CD14-positive monocyte (primary cell): ENCODE measurements around the gene ITPR1. TPM values are rescaled to one million over a fixed set of nuclear protein-coding genes. Genes with fewer than 3 reads are reported as not detected.

Source experiments
- DNase-seq, 3 donors: peaks; one replicate each; pipeline ENCODE4 v3.0.0-alpha.2; 2011 to 2022
- H2AFZ ChIP-seq: 2 replicates; pipeline ENCODE4 v1.6.0; 2012; ENCODE audit warnings: mild to moderate bottlenecking, low read depth, low read length, inconsistent platforms; ENCODE audit not compliant: insufficient read depth, poor library complexity, severe bottlenecking
- H3K27ac ChIP-seq, 2 donors: 1 replicate in 1 of 2; 2 replicates in 1 of 2; pipeline ENCODE4 v1.5.1; 2012 to 2013; ENCODE audit warnings: low read length in 2 of 2, control low read depth in 1 of 2, inconsistent platforms in 1 of 2, low read depth in 1 of 2, mild to moderate bottlenecking in 1 of 2
- H3K27me3 ChIP-seq, 2 donors: one replicate each; pipeline versions ENCODE4 v1.6.0 to v1.6.1; 2011 to 2013; ENCODE audit warnings: low read length in 2 of 2; ENCODE audit not compliant: control insufficient read depth in 2 of 2, insufficient read depth in 2 of 2
- H3K36me3 ChIP-seq, 2 donors: replicated peaks in 1 of 2; 1 replicate in 1 of 2; 2 replicates in 1 of 2; pipeline versions ENCODE4 v1.5.1 to v1.6.1; 2012 to 2013; ENCODE audit warnings: low read length in 2 of 2, control low read depth in 1 of 2, inconsistent platforms in 1 of 2, mild to moderate bottlenecking in 1 of 2; ENCODE audit not compliant: insufficient read depth in 2 of 2, control insufficient read depth in 1 of 2
- H3K4me1 ChIP-seq, 2 donors: 1 replicate in 1 of 2; 2 replicates in 1 of 2; pipeline versions ENCODE4 v1.5.1 to v1.6.1; 2012 to 2013; ENCODE audit warnings: low read length in 2 of 2, control low read depth in 1 of 2, inconsistent platforms in 1 of 2, mild to moderate bottlenecking in 1 of 2, moderate library complexity in 1 of 2; ENCODE audit not compliant: insufficient read depth in 2 of 2, control insufficient read depth in 1 of 2
- H3K4me2 ChIP-seq: replicated peaks from 2 replicates; pipeline ENCODE3; 2012; ENCODE audit warnings: low read length, moderate library complexity, mild to moderate bottlenecking; ENCODE audit not compliant: poor library complexity, severe bottlenecking; ENCODE audit errors: extremely low read depth
- H3K4me3 ChIP-seq, 3 experiments: fragments of 200-600 bp in 1 of 3; sonication (generic) in 1 of 3; replicated peaks in 1 of 3; 1 replicate in 2 of 3; 2 replicates in 1 of 3; pipeline ENCODE4 v1.5.1; 2011 to 2013; ENCODE audit warnings: low read length in 3 of 3, mild to moderate bottlenecking in 3 of 3, control low read depth in 2 of 3, low read depth in 2 of 3, inconsistent platforms in 1 of 3, moderate library complexity in 1 of 3
- H3K79me2 ChIP-seq: 2 replicates; pipeline ENCODE4 v1.6.0; 2012; ENCODE audit warnings: mild to moderate bottlenecking, control low read depth, inconsistent platforms, low read length, moderate library complexity; ENCODE audit not compliant: insufficient read depth
- H3K9ac ChIP-seq: 2 replicates; pipeline ENCODE4 v1.6.0; 2017; ENCODE audit warnings: low read length, mild to moderate bottlenecking; ENCODE audit not compliant: insufficient read depth, poor library complexity, severe bottlenecking
- H3K9me3 ChIP-seq, 2 donors: replicated peaks in 1 of 2; 1 replicate in 1 of 2; 2 replicates in 1 of 2; pipeline versions ENCODE4 v1.5.1 to v1.6.1; 2012 to 2013; ENCODE audit warnings: low read length in 2 of 2, control low read depth in 1 of 2; ENCODE audit not compliant: control insufficient read depth in 1 of 2, insufficient read depth in 1 of 2
- H4K20me1 ChIP-seq: 2 replicates; pipeline ENCODE4 v1.6.0; 2012; ENCODE audit warnings: mild to moderate bottlenecking, low read length, control low read depth, moderate library complexity; ENCODE audit not compliant: insufficient read depth
- H3K27ac Mint-ChIP-seq, 7 donors: one replicate each; pipeline ENCODE4 v1.8.0; 2020; ENCODE audit warnings: mild to moderate bottlenecking in 7 of 7, mixed read lengths in 7 of 7, moderate library complexity in 6 of 7, inconsistent platforms in 2 of 7
- H3K27me3 Mint-ChIP-seq, 3 donors: one replicate each; pipeline ENCODE4 v1.8.0; 2021 to 2022; ENCODE audit warnings: low read depth in 3 of 3, mild to moderate bottlenecking in 3 of 3, mixed read lengths in 3 of 3, moderate library complexity in 3 of 3, inconsistent platforms in 1 of 3
- H3K36me3 Mint-ChIP-seq, 2 donors: one replicate each; pipeline ENCODE4 v1.8.0; 2020; ENCODE audit warnings: mixed read lengths in 2 of 2, inconsistent platforms in 1 of 2, mild to moderate bottlenecking in 1 of 2
- H3K4me1 Mint-ChIP-seq: one replicate; pipeline ENCODE4 v1.8.0; 2020; ENCODE audit warnings: mild to moderate bottlenecking, mixed read lengths
- H3K4me3 Mint-ChIP-seq, 2 donors: one replicate each; pipeline ENCODE4 v1.8.0; 2020; ENCODE audit warnings: mild to moderate bottlenecking in 2 of 2, mixed read lengths in 2 of 2, moderate library complexity in 1 of 2
- H3K9me3 Mint-ChIP-seq, 7 donors: one replicate each; pipeline ENCODE4 v1.8.0; 2020 to 2022; ENCODE audit warnings: mixed read lengths in 7 of 7, mild to moderate bottlenecking in 6 of 7, moderate library complexity in 6 of 7, inconsistent platforms in 2 of 7
- WGBS: methylation state at CpG from one replicate; pipeline ENCODE4 v1.1.5; 2013; ENCODE audit warnings: missing lambda C conversion rate; ENCODE audit not compliant: insufficient coverage; 5-methylcytosine and 5-hydroxymethylcytosine counted together
- intact Hi-C, 2 donors: fragments of 100-400 bp; cut with micrococcal nuclease; formaldehyde crosslinking; loops; one replicate each; pipeline versions ENCODE4 v1.15.0 to v1.15.1; 2023
- polyA plus RNA-seq, 3 donors: library from polyadenylated mRNA; depleted of rRNA in 1 of 3; unstranded in 2 of 3; stranded (reverse) in 1 of 3; fragments of 300-500 nt in 2 of 3; fragments of >200 nt in 1 of 3; fragmentation: Illumina TruSeq in 2 of 3; gene quantifications; 1 replicate in 2 of 3; 2 replicates in 1 of 3; pipeline ENCODE4 v1.2.3, GENCODE V29; 2012 to 2021
- TF ChIP-seq, protein P1 (sequence below): fragments of 200-600 bp; IDR thresholded peaks from one replicate; pipeline ENCODE4 v1.8.0; 2022; ENCODE audit warnings: antibody characterized with exemption, mild to moderate bottlenecking

The ITPR1 gene
- polyA plus RNA-seq, 3 donors: 3.2 to 21.1 (median 7.1) TPM

DNA sequence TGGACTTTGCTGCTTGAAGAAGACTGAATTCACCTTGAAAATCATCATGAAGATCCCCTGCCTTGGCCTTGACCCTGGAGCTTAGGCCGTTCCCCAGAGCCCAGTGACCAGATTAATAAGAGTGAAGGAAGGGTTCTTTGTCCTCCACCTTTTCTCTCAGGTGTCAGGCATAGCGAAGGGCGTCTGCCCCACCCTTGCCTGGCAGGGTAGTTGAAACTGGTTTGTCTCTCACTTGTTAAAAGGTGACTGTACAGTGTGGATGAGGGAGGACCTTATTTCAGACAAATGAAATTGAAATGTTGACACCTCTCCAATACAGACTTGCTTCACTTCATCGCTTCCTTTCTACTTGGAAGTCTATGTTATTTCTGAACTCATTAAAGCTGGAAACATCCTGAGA lies 262.4 kb downstream of the ITPR1 start:
- Mint-ChIP-seq H3K27ac (peak overlapping the region in 1 of 7 donors; percentile 43), H3K4me1 (peaks cover 82% of the 10 kb centered on the region), H3K36me3 (peaks cover 37 to 42% of the 10 kb centered on the region in 2 donors), H3K4me3 (no peak overlapping the region), H3K27me3 (peaks cover 0 to 6% (median 3%) of the 10 kb centered on the region in 3 donors), H3K9me3 (no peaks in the 10 kb centered on the region)
- peaks cover 1 to 6% of the 10 kb centered on the region in 2 donors for H3K36me3 ChIP-seq
- peaks cover 9% of the 10 kb centered on the region for H3K79me2 ChIP-seq
- peaks cover 64 to 68% of the 10 kb centered on the region in 2 donors for H3K4me1 ChIP-seq
- no peaks in the 10 kb centered on the region for H3K27me3 ChIP-seq
- no peak overlapping the region for H2AFZ ChIP-seq
- no peak overlapping the region for H3K4me2 ChIP-seq
- H4K20me1 ChIP-seq: no peaks in the 10 kb centered on the region
- no peak for DNase-seq
- no peak overlapping the region for H3K27ac ChIP-seq
- H3K4me3 ChIP-seq: no peak overlapping the region
- no peak overlapping the region for H3K9ac ChIP-seq
- intact Hi-C loops: loop anchor here in 1 of 2 donors (5.0 to 10.0 kb wide), 2 partner anchors 57 to 219 kb away; partner anchors contain the start of gene BHLHE40
- WGBS: no CpG with 5 or more reads among the region's 4 CpGs
- H3K9me3 ChIP-seq: no peaks in the 10 kb centered on the region
- TF ChIP-seq, protein P1, sequence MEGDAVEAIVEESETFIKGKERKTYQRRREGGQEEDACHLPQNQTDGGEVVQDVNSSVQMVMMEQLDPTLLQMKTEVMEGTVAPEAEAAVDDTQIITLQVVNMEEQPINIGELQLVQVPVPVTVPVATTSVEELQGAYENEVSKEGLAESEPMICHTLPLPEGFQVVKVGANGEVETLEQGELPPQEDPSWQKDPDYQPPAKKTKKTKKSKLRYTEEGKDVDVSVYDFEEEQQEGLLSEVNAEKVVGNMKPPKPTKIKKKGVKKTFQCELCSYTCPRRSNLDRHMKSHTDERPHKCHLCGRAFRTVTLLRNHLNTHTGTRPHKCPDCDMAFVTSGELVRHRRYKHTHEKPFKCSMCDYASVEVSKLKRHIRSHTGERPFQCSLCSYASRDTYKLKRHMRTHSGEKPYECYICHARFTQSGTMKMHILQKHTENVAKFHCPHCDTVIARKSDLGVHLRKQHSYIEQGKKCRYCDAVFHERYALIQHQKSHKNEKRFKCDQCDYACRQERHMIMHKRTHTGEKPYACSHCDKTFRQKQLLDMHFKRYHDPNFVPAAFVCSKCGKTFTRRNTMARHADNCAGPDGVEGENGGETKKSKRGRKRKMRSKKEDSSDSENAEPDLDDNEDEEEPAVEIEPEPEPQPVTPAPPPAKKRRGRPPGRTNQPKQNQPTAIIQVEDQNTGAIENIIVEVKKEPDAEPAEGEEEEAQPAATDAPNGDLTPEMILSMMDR: no peak

DNA sequence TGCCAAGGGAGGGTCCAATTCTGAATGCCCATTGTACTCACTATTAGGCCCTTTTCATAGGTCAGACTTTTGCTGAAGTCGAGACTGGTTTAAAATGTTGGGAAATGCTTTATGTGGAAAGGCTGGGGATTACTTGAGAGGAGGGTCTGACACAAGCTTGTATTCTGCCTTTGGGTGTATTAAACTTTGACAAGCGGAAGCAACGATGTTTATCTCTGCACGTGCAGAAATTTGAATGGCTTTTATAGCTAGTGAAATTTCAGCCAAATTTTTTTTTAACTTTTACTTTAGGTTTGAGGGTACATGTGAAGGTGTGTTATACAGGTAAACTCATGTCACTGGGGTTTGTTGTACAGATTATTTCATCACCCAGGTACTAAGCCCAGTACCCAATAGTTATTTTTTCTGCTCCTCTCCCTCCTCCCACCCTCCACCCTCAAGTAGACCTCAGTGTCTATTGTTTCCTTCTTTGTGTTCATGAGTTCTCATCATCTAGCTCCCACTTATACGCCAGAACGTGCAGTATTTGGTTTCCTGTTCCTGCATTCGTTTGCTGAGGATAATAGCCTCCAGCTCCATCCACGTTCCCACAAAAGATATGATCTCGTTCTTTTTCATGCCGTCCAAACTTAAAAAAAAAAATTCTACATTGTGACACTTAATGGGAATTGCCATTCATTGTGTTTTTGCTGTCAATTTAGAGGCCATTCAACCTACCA lies 263.1 kb downstream of the ITPR1 start:
- H3K27ac ChIP-seq: no peak overlapping the region
- 13% methylated on average over 4 of the region's 10 CpGs for WGBS
- H3K4me1 ChIP-seq: peaks cover 58 to 61% of the 10 kb centered on the region in 2 donors

More for the DNA sequence above, 263.1 kb downstream of the ITPR1 start:
- no peak overlapping the region for H2AFZ ChIP-seq
- H3K79me2 ChIP-seq: peaks cover 6% of the 10 kb centered on the region
- H3K36me3 ChIP-seq: peaks cover 6 to 8% of the 10 kb centered on the region in 2 donors
- intact Hi-C loops: loop anchor here in 1 of 2 donors (5.0 to 10.0 kb wide), 2 partner anchors 56 to 219 kb away; partner anchors contain the start of gene BHLHE40
- H4K20me1 ChIP-seq: no peaks in the 10 kb centered on the region
- Mint-ChIP-seq H3K4me1 (peaks cover 76% of the 10 kb centered on the region), H3K27me3 (peaks cover 0 to 8% (median 3%) of the 10 kb centered on the region in 3 donors), H3K4me3 (no peak overlapping the region), H3K9me3 (no peaks in the 10 kb centered on the region), H3K27ac (peak overlapping the region in 1 of 7 donors; percentile 16), H3K36me3 (peaks cover 43 to 48% of the 10 kb centered on the region in 2 donors)
- H3K9ac ChIP-seq: no peak overlapping the region
- TF ChIP-seq, protein P1: no peak
- no peak overlapping the region for H3K4me2 ChIP-seq
- no peak for DNase-seq
- H3K27me3 ChIP-seq: no peaks in the 10 kb centered on the region
- no peaks in the 10 kb centered on the region for H3K9me3 ChIP-seq
- H3K4me3 ChIP-seq: no peak overlapping the region
